DMS53 treated with DMSO at 0.1 percent for 48 hours (cell line): Measurements from ENCODE around the gene TCEANC2.
"Not testable (repeated sequence)": the region's sequence is repeated elsewhere in the genome, so short reads cannot be mapped to it uniquely, and the experiment has no call there.

Source experiments
- DNase-seq: peaks from one replicate; lab custom pipeline; 2025; ENCODE audit not compliant: unreplicated experiment; lab: John Stamatoyannopoulos, UW

TCEANC2 gene

DNA sequence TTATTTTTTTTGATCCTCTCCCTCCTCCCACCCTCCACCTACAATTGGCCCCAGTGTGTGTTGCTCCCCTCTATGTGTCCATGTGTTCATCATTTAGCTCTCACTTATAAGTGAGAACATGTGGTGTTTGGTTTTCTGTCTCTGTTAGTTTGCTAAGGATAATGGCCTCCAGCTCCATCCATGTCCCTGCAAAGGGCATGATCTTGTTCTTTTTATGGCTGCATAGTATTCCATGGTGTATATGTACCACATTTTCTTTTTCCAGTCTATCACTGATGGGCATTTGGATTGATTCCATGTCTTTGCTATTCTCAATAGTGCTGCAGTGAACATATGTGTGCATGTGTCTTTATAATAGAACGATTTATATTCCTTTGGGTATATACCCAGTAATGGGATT lies 28.6 kb upstream of the TCEANC2 start:
- DNase-seq: not testable (repeated sequence)

DNA sequence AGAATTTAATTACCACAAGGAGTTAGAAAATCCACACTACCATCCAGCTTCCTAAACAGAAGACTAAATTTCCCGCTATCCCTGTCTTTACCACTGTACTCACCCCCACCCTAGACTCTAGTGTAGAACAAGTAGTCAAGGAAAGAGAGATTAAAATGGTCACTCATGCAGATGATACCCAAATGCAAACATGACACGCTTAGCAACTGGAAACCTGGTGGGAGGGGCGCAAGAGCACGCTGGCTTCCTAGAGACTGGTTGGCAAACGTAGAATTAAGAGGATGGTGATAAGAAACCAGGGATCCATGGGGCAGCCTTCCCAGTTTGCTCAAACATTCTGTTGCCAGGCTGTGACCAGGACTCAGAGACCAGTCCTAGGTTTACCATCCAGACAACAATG lies 25.6 kb upstream of the TCEANC2 start:
- peak; percentile 61 for DNase-seq

DNA sequence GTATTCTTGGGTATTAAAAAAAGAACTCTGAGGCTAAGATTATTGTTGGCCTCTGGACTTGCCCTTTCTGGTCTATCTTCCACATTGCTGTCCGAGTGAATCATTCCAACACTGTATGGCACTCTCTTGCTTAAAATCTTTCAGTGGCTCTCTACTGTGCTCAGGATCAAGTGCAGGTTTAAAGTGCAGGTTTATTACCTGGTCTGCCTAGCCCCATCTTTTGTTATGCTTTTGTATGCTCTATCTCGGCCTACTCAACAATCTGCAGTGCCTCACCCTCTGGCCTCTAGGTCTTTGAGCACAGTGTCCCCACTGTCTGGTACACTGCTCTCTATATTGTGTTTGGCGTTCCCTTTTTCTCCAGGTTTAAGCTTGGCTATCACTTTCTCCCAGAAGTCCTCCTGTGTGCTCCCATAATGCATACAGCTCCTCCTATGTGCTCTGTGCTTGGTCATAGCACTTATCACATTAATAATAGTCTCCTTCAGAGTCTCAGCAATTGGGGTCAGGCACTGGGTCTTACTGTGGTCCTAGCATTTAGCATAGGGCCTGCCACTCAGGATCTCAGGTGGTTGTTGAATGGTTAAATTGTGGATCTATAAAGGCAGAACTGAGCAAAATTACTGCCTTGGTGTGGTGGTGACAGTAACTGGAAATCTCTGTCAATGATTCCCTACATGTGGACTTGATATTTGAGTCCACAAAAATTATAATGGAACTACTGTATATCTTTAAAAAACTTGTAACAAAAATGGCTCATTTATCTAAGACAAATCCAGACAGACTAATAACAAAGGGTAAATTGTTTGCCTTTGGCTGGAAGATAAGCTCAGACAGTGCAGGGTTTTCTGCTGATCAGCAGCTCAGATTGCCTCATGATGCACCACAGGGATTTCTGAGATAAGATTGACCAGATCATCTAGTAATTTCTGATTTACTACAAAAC lies 24.8 kb upstream of the TCEANC2 start:
- no peak for DNase-seq

- DNase-seq: no peak
Measured at GRCh38 chr1:54037476-54037875, 15.9 kb upstream of the TCEANC2 start.

GRCh38 chr1:54041806-54042205 lies 11.6 kb upstream of the TCEANC2 start:
- no peak for DNase-seq

DNA sequence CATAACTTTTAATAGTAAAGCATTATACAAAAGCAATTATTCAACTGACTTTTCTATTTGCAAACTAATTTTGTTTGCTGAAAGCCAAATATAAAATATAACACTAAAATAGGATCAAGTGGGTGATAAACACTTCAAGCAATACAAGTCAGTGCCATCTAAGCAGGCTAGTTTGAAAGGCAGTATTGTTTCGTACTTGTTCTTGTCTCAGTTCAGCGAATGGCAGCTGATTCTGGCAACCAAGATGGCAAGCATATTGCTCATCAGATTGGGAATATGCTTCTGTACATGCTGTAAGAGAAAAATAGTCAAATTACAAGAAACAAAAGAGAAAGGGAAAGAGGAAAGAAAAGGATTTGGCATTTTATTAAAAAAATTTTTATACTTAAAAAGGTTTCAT lies 7.9 kb upstream of the TCEANC2 start:
- DNase-seq: no peak

DNA sequence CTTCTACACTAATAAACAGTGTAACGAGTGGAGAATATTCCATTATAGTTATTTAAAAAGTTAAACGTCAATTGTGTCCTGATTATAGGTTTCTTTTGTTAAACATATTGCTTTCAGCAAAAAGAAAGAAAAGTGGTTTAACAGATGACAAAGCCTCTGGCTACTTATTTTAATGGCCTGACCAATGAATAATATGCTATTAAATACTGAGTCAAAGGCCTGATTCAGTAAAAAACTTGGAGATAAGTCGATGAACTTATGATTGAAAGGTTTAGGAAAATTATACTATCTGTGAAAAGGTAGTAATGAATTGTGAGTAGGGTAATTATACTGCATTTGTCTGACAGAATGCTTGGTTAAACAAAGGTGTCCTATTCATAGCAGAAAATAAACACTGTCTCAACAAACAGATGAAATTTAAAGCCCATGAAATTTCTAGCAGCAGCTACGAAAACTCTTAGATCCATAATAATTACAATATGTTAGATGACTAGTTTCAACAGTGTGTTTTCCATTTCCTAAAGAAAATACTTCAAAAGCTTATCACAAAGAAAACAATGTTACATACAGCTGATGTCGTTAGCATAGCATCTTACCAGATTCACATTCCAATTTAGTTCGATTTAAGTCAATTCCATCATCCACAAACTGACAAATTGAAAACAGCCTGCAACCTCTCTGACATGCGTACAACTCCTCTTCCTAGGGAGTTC lies 6.6 kb upstream of the TCEANC2 start:
- no peak for DNase-seq

DNA sequence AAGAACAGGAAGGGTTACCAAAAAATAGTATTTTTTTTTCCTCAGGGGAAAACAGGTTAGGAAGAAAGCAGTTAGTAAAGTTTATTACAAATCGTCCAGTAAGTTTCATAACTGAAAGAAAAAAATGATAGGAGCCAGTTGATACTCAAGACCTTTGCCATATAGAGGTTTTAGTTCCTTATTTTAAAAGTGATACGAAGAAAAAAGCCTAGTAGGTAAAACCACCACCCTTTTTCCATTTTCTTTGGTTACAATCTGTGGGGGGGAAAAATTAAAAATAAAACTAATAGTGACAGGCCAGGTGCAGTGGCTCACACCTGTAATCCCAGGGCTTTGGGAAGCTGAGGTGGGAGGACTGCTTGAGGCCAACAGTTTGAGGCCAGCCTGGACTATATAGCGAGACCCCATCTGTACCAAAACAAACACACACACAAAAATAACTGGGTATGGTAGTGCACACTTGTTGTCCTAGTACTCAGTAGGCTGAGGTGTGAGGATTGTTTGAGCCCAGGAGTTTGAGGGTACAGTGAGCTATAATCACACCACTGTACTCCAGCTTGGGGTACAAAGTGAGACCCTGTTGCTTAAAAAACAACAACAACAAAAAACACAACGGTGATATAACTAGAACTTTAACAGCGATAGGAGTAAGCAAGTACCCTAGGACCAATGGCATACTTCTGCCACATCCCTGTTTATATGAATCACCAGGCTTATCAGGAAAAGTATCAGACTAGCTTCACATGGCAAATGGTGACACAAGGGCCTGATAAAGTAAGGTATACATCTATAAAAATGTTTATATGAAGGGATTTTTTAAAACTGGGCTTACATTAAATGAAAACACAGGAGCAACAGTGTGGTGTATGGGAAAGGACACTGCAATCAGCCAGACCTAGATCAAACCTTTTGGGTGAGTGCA lies 5.8 kb upstream of the TCEANC2 start:
- no peak for DNase-seq

DNA sequence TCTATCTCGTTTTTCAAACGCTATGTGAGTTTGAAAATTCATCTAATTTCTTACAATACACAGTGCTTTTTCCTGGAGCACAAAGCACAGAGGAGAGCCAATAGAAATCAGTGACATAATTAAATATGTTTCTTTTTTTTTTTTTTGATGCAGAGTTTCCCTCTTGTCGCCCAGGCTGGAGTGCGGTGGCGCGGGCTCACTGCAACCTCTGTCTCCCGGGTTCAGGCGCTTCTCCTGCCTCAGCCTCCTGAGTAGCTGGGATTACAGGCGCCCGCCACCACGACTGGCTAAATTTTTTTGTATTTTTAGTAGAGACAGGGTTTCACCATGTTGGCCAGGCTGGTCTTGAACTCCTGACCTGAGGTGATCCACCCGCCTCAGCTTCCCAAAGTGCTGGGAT lies 3.0 kb upstream of the TCEANC2 start:
- DNase-seq: not testable (repeated sequence)

GRCh38 chr1:54051933-54052430 lies 1.4 kb upstream of the TCEANC2 start:
- DNase-seq: no peak

DNA sequence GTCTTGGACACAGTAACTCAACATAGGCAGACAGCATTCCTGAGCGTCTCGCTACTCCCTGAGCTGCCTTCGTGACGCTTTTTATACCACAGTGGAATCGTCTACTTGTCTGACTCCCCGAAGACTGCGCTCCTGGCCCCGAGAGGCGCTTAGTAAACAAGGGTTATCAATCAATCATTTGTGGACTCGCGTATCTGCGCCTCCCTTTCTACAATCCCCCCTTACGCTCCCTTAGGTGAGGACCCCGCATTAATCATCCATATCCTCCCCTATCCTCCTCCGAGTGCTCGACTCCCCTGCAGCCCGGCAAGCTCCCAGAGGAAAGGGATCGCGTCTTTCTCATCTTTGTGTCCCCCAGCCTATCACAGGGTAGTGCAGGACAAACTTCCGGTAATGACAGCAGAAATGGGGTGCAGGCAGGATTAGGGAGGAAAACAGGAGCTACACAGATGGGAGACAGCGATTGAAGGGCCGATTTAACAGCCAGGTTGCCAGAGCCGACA lies 926 bp upstream of the TCEANC2 start:
- peak; percentile 52 for DNase-seq

GRCh38 chr1:54053745-54054437 lies 483 bp downstream of the TCEANC2 start:
- peak; percentile 21 for DNase-seq

GRCh38 chr1:54054438-54054749 lies 986 bp downstream of the TCEANC2 start:
- DNase-seq: no peak

DNA sequence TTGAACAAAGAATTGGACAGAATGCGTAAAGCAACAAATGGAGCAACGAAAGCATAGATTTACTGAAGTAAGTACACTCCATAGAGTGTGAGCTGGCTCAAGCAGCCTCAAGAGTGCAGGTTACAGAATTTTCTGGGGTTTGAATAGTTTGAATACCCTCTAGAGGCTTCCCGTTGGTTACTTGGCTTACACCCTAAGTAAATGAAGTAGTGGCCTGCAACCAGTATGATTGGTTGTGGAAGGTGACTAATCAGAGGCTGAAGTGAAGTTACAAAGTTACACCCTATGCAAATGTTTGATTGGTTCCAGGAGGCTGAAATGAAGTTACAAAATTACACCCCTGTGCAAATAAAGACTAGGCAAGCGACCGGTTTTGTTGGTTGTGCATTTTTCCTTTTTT lies 10.9 kb downstream of the TCEANC2 start:
- DNase-seq: no peak

DNA sequence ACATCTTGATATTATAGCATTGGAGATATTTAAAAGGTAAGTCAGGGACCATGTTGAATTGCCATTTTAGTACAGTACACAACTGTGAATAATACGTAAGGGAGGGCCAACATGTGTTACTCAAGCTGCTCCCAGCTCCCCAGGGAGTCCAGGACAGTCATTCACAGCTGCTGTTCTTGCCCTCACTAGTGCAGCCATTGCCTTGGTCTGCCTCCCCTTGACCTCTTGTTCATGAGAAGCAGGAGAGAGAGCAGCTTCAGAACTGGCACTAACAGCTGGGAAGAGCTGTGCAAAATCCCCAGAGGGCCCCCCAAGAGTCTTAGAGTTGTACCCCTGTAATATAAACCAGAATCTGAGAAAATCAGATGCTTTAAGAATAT lies 16.4 kb downstream of the TCEANC2 start:
- DNase-seq: no peak

- DNase-seq: peak; percentile 86
Measured at GRCh38 chr1:54070171-54070837, 16.9 kb downstream of the TCEANC2 start.

GRCh38 chr1:54077359-54077758 lies 24.0 kb downstream of the TCEANC2 start:
- DNase-seq: no peak

DNA sequence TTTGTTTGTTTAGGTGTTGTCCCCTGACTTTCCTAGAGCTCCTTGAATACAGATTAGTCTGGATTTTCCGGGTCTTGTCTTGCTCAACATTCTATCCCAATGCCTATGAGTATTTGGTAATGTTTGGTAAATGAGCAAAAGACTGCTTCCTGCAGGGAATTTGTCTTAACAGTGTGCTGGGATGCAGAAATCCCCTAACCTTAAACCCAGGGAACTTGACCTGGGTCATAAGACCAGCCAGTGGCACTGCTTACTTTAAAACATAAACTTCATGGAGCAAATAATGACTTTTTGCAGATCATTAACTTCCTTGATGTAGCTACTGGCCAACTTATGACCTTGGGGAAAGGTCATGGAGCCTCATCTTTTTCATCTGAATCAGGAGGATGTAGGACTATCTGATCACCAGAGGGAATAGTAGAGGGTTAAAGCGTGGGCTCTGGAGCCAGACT lies 27.2 kb downstream of the TCEANC2 start:
- no peak for DNase-seq

DNA sequence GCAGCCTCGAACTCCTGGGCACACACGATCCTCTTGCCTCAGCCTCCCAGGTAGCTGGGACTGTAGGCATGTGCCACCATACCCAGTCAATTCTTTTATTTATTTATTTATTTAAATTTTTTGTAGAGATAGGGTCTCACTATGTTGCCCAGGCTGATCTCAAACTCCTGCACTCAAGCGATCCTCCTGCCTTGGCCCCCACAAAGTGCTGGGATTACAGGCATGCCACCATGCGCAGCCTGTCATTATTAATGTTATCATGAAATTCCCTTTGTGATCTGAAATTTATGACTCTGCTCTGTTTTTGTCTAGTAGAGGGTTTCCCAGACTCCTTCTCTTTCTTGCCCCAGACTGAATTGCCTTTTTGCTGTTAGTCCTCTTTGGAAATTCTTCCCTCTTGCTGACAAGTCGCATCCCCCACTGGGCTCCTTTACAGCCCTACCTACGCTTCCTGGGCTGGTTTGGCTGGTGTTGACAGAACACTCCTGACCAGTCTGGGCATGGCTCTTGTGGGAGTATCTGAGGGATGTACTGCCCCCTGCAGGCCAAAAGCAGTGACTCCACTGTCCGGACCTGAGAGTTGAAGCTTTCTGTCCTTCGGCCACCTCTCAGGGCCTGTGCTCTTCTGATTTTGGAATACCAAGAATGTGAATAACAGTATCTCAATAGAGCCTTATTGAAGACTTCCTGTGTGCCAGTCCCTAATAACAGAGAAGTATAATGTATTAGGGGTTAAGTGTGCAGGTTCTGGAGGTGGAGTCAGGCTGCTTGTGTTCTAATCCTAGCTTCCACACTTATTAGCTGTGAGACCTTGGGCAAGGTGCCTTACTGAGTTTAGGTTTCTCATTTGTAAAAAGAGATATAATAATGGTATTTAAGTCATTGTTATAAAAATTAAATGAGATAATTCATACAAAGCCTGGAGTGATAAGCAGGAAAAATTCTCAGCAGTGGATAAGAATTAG lies 28.2 kb downstream of the TCEANC2 start:
- DNase-seq: peak; percentile 89
